Measurements from ENCODE around the gene MRPL48. TPM values are rescaled to one million over a fixed set of nuclear protein-coding genes. Genes with fewer than 3 reads are reported as not detected.
"Not testable (repeated sequence)": the region's sequence is repeated elsewhere in the genome, so short reads cannot be mapped to it uniquely, and the experiment has no call there.

The MRPL48 gene
- total RNA-seq, 1 experiment from 2014 or later: 46.7 TPM

GRCh38 chr11:73839123-73839457, 51.4 kb downstream of the MRPL48 start:
- no peak for DNase-seq (ENCODE audit: low spot score)

- no peak for DNase-seq (ENCODE audit: low spot score)
These were observed 63.5 kb downstream of the MRPL48 start for GRCh38 chr11:73851046-73851764.

GRCh38 chr11:73852049-73852448, 64.4 kb downstream of the MRPL48 start:
- no peak for DNase-seq (ENCODE audit: low spot score)

- DNase-seq (ENCODE audit: low spot score): no peak
These were observed 67.0 kb downstream of the MRPL48 start for GRCh38 chr11:73854680-73855079.

GRCh38 chr11:73856031-73856567, 68.4 kb downstream of the MRPL48 start:
- no peak for DNase-seq (ENCODE audit: low spot score)

GRCh38 chr11:73859671-73860070, 72.0 kb downstream of the MRPL48 start:
- no peak for DNase-seq (ENCODE audit: low spot score)

GRCh38 chr11:73860202-73860601, 72.5 kb downstream of the MRPL48 start:
- no peak for DNase-seq (ENCODE audit: low spot score)

- DNase-seq (ENCODE audit: low spot score): no peak
These were observed 75.3 kb downstream of the MRPL48 start for GRCh38 chr11:73862986-73863385.

GRCh38 chr11:73866095-73866579, 78.5 kb downstream of the MRPL48 start:
- no peak for DNase-seq (ENCODE audit: low spot score)

- DNase-seq (ENCODE audit: low spot score): peak; percentile 30
These were observed 78.9 kb downstream of the MRPL48 start for GRCh38 chr11:73866586-73866996.

- DNase-seq (ENCODE audit: low spot score): no peak
These were observed 81.8 kb downstream of the MRPL48 start for GRCh38 chr11:73869332-73869949.

GRCh38 chr11:73870261-73870660, 82.6 kb downstream of the MRPL48 start:
- DNase-seq (ENCODE audit: low spot score): no peak

GRCh38 chr11:73872749-73873357, 85.2 kb downstream of the MRPL48 start:
- no peak for DNase-seq (ENCODE audit: low spot score)

- no peak for DNase-seq (ENCODE audit: low spot score)
These were observed 87.7 kb downstream of the MRPL48 start for GRCh38 chr11:73875380-73875779.

GRCh38 chr11:73875840-73876239, 88.2 kb downstream of the MRPL48 start:
- DNase-seq (ENCODE audit: low spot score): no peak

GRCh38 chr11:73876424-73877310, 89.0 kb downstream of the MRPL48 start, which contains the start of the genes COA4 and PAAF1:
TSS of gene COA4 (minus strand) at chr11:73876846. CDS start at chr11:73873378, 3,468 bp downstream.
TSS of gene PAAF1 (plus strand) at chr11:73876999. CDS start at chr11:73877022, 23 bp downstream.
- peak; percentile 97 for DNase-seq (ENCODE audit: low spot score)

- no peak for DNase-seq (ENCODE audit: low spot score)
These were observed 91.1 kb downstream of the MRPL48 start for GRCh38 chr11:73878771-73879170.

- DNase-seq (ENCODE audit: low spot score): not testable (repeated sequence)
These were observed 92.8 kb downstream of the MRPL48 start for GRCh38 chr11:73880449-73880848.

GRCh38 chr11:73883856-73884255, 96.2 kb downstream of the MRPL48 start:
- no peak for DNase-seq (ENCODE audit: low spot score)

GRCh38 chr11:73888244-73888643, 100.6 kb downstream of the MRPL48 start:
- DNase-seq (ENCODE audit: low spot score): no peak

- no peak for DNase-seq (ENCODE audit: low spot score)
These were observed 101.3 kb downstream of the MRPL48 start for GRCh38 chr11:73889019-73889418.
